ENCODE results near the gene SLC25A29.
"Not testable (repeated sequence)": the region's sequence is repeated elsewhere in the genome, so short reads cannot be mapped to it uniquely, and the experiment has no call there.

The SLC25A29 gene

GRCh38 chr14:100308427-100308792, 2.2 kb upstream of the SLC25A29 start:
- peaks cover 34% of the 10 kb centered on the region for H3K4me1 ChIP-seq (ENCODE audit: control insufficient read depth, insufficient read depth, low read length)

GRCh38 chr14:100307766-100308426, 1.7 kb upstream of the SLC25A29 start:
- no peaks in the 10 kb centered on the region for H3K9me3 ChIP-seq (ENCODE audit: control insufficient read depth, insufficient read depth, low read length)
- peak overlapping the region; percentile 77 for H3K4me3 ChIP-seq (ENCODE audit: low read depth, low read length)
- peaks cover 34% of the 10 kb centered on the region for H3K4me1 ChIP-seq (ENCODE audit: control insufficient read depth, insufficient read depth, low read length)
- peaks cover 6% of the 10 kb centered on the region; the same call in 1 of the 2 replicates for H3K36me3 ChIP-seq (ENCODE audit: control insufficient read depth, insufficient read depth, low read length)
- H3K27ac ChIP-seq (ENCODE audit: low read depth, low read length) = no peak overlapping the region
- H3K27me3 ChIP-seq (ENCODE audit: control insufficient read depth, insufficient read depth, low read length) = no peaks in the 10 kb centered on the region
- H3K9ac ChIP-seq (ENCODE audit: low read depth, low read length) = no peak overlapping the region

More at GRCh38 chr14:100308427-100308792, 2.2 kb upstream of the SLC25A29 start:
- not testable (repeated sequence) for H3K9me3 ChIP-seq (ENCODE audit: control insufficient read depth, insufficient read depth, low read length); H3K4me3 ChIP-seq (ENCODE audit: low read depth, low read length); H3K27ac ChIP-seq (ENCODE audit: low read depth, low read length); H3K9ac ChIP-seq (ENCODE audit: low read depth, low read length); H3K36me3 ChIP-seq (ENCODE audit: control insufficient read depth, insufficient read depth, low read length); H3K27me3 ChIP-seq (ENCODE audit: control insufficient read depth, insufficient read depth, low read length)

- Histone ChIP-seq H3K27me3 (ENCODE audit: control insufficient read depth, insufficient read depth, low read length) (no peaks in the 10 kb centered on the region), H3K36me3 (ENCODE audit: control insufficient read depth, insufficient read depth, low read length) (peaks cover 6% of the 10 kb centered on the region; the same call in 1 of the 2 replicates), H3K4me1 (ENCODE audit: control insufficient read depth, insufficient read depth, low read length) (peaks cover 33% of the 10 kb centered on the region), H3K4me3 (ENCODE audit: low read depth, low read length) (peak overlapping the region; percentile 77), H3K9ac (ENCODE audit: low read depth, low read length) (peak overlapping the region; percentile 85), H3K27ac (ENCODE audit: low read depth, low read length) (peak overlapping the region; percentile 71), H3K9me3 (ENCODE audit: control insufficient read depth, insufficient read depth, low read length) (no peaks in the 10 kb centered on the region)
Measured at GRCh38 chr14:100306998-100307765, 938 bp upstream of the SLC25A29 start.

GRCh38 chr14:100305324-100306100, 732 bp downstream of the SLC25A29 start:
- Histone ChIP-seq H3K36me3 (ENCODE audit: control insufficient read depth, insufficient read depth, low read length) (peaks cover 6% of the 10 kb centered on the region; the same call in 1 of the 2 replicates), H3K27ac (ENCODE audit: low read depth, low read length) (peak overlapping the region; percentile 83), H3K9me3 (ENCODE audit: control insufficient read depth, insufficient read depth, low read length) (no peaks in the 10 kb centered on the region), H3K27me3 (ENCODE audit: control insufficient read depth, insufficient read depth, low read length) (no peaks in the 10 kb centered on the region), H3K4me3 (ENCODE audit: low read depth, low read length) (peak overlapping the region; percentile 77), H3K4me1 (ENCODE audit: control insufficient read depth, insufficient read depth, low read length) (peaks cover 22% of the 10 kb centered on the region), H3K9ac (ENCODE audit: low read depth, low read length) (peak overlapping the region; percentile 67; the same call in 1 of the 2 replicates)

GRCh38 chr14:100304825-100305323, 1.4 kb downstream of the SLC25A29 start:
- Histone ChIP-seq H3K9ac (ENCODE audit: low read depth, low read length) (no peak overlapping the region; the same call in 1 of the 2 replicates), H3K27me3 (ENCODE audit: control insufficient read depth, insufficient read depth, low read length) (no peaks in the 10 kb centered on the region), H3K36me3 (ENCODE audit: control insufficient read depth, insufficient read depth, low read length) (peaks cover 6% of the 10 kb centered on the region; the same call in 1 of the 2 replicates), H3K9me3 (ENCODE audit: control insufficient read depth, insufficient read depth, low read length) (no peaks in the 10 kb centered on the region), H3K4me1 (ENCODE audit: control insufficient read depth, insufficient read depth, low read length) (peaks cover 22% of the 10 kb centered on the region), H3K27ac (ENCODE audit: low read depth, low read length) (peak overlapping the region; percentile 83), H3K4me3 (ENCODE audit: low read depth, low read length) (peak overlapping the region; percentile 77)

GRCh38 chr14:100303925-100304324, 2.3 kb downstream of the SLC25A29 start:
- Histone ChIP-seq H3K9ac (ENCODE audit: low read depth, low read length) (no peak overlapping the region), H3K27me3 (ENCODE audit: control insufficient read depth, insufficient read depth, low read length) (no peaks in the 10 kb centered on the region), H3K36me3 (ENCODE audit: control insufficient read depth, insufficient read depth, low read length) (peaks cover 12% of the 10 kb centered on the region), H3K4me3 (ENCODE audit: low read depth, low read length) (peak overlapping the region; percentile 77; the same call in 1 of the 2 replicates), H3K9me3 (ENCODE audit: control insufficient read depth, insufficient read depth, low read length) (no peaks in the 10 kb centered on the region), H3K27ac (ENCODE audit: low read depth, low read length) (no peak overlapping the region), H3K4me1 (ENCODE audit: control insufficient read depth, insufficient read depth, low read length) (peaks cover 20% of the 10 kb centered on the region)

- no peaks in the 10 kb centered on the region for H3K9me3 ChIP-seq (ENCODE audit: control insufficient read depth, insufficient read depth, low read length)
- no peak overlapping the region for H3K9ac ChIP-seq (ENCODE audit: low read depth, low read length)
- no peaks in the 10 kb centered on the region for H3K27me3 ChIP-seq (ENCODE audit: control insufficient read depth, insufficient read depth, low read length)
- H3K4me1 ChIP-seq (ENCODE audit: control insufficient read depth, insufficient read depth, low read length) = peaks cover 19% of the 10 kb centered on the region
- no peak overlapping the region for H3K27ac ChIP-seq (ENCODE audit: low read depth, low read length)
- H3K4me3 ChIP-seq (ENCODE audit: low read depth, low read length) = no peak overlapping the region
- peaks cover 20% of the 10 kb centered on the region for H3K36me3 ChIP-seq (ENCODE audit: control insufficient read depth, insufficient read depth, low read length)
Measured at GRCh38 chr14:100303179-100303578, 3.1 kb downstream of the SLC25A29 start.

GRCh38 chr14:100302616-100303015, 3.6 kb downstream of the SLC25A29 start:
- Histone ChIP-seq H3K9ac (ENCODE audit: low read depth, low read length) (no peak overlapping the region), H3K27me3 (ENCODE audit: control insufficient read depth, insufficient read depth, low read length) (no peaks in the 10 kb centered on the region), H3K4me1 (ENCODE audit: control insufficient read depth, insufficient read depth, low read length) (peaks cover 13% of the 10 kb centered on the region), H3K36me3 (ENCODE audit: control insufficient read depth, insufficient read depth, low read length) (peaks cover 24% of the 10 kb centered on the region), H3K27ac (ENCODE audit: low read depth, low read length) (no peak overlapping the region), H3K9me3 (ENCODE audit: control insufficient read depth, insufficient read depth, low read length) (no peaks in the 10 kb centered on the region), H3K4me3 (ENCODE audit: low read depth, low read length) (no peak overlapping the region)

GRCh38 chr14:100299238-100299560, 7.0 kb downstream of the SLC25A29 start:
- Histone ChIP-seq H3K9ac (ENCODE audit: low read depth, low read length) (no peak overlapping the region), H3K27me3 (ENCODE audit: control insufficient read depth, insufficient read depth, low read length) (no peaks in the 10 kb centered on the region), H3K4me3 (ENCODE audit: low read depth, low read length) (no peak overlapping the region), H3K9me3 (ENCODE audit: control insufficient read depth, insufficient read depth, low read length) (no peaks in the 10 kb centered on the region), H3K36me3 (ENCODE audit: control insufficient read depth, insufficient read depth, low read length) (peaks cover 37% of the 10 kb centered on the region), H3K27ac (ENCODE audit: low read depth, low read length) (no peak overlapping the region), H3K4me1 (ENCODE audit: control insufficient read depth, insufficient read depth, low read length) (peaks cover 5% of the 10 kb centered on the region)

- Histone ChIP-seq H3K9me3 (ENCODE audit: control insufficient read depth, insufficient read depth, low read length) (no peaks in the 10 kb centered on the region), H3K4me3 (ENCODE audit: low read depth, low read length) (no peak overlapping the region), H3K27ac (ENCODE audit: low read depth, low read length) (no peak overlapping the region), H3K9ac (ENCODE audit: low read depth, low read length) (no peak overlapping the region), H3K36me3 (ENCODE audit: control insufficient read depth, insufficient read depth, low read length) (peaks cover 36% of the 10 kb centered on the region), H3K27me3 (ENCODE audit: control insufficient read depth, insufficient read depth, low read length) (no peaks in the 10 kb centered on the region), H3K4me1 (ENCODE audit: control insufficient read depth, insufficient read depth, low read length) (peaks cover under 1% of the 10 kb centered on the region; the same call in 1 of the 2 replicates)
Measured at GRCh38 chr14:100298551-100299237, 7.5 kb downstream of the SLC25A29 start.

Data from HUES48 (cell line).